Measurements from ENCODE around the gene SYNDIG1. TPM values are rescaled to one million over a fixed set of nuclear protein-coding genes. Genes with fewer than 3 reads are reported as not detected.

The SYNDIG1 gene
- polyA plus RNA-seq, 1 of the 3 experiments (the other 2 are of a cell fraction), result not detected

- Histone ChIP-seq H3K36me3 (replicated peaks in 1 of 2; ENCODE audit: control insufficient read depth in 1 of 2, insufficient read depth in 2 of 2, low read length in 1 of 2) (no peaks in the 10 kb centered on the region), H3K27ac (ENCODE audit: low read depth in 2 of 2, low read length in 1 of 2) (no peak overlapping the region), H3K9me3 (no peaks in the 10 kb centered on the region), H3K79me2 (ENCODE audit: insufficient read depth) (no peaks in the 10 kb centered on the region), H3K27me3 (ENCODE audit: insufficient read depth) (no peaks in the 10 kb centered on the region; the same call in 1 of the 2 replicates), H2AFZ (ENCODE audit: low read depth) (no peak overlapping the region), H3K4me3 (ENCODE audit: low read depth in 2 of 2, low read length in 1 of 2) (no peak overlapping the region), H3K9me2 (no peaks in the 10 kb centered on the region), H4K20me1 (ENCODE audit: insufficient read depth) (no peaks in the 10 kb centered on the region), H3K4me2 (no peak overlapping the region), H3F3A (replicated peaks; ENCODE audit: insufficient read depth) (no peaks in the 10 kb centered on the region), H3K9ac (no peak overlapping the region), H3K4me1 (ENCODE audit: control insufficient read depth in 1 of 2, insufficient read depth in 2 of 2, low read depth in 1 of 2, low read length in 1 of 2) (no peaks in the 10 kb centered on the region)
- WGBS (ENCODE audit: low lambda C conversion rate), result 38% methylated on average over 6 of the region's 6 CpGs
- POLR2A ChIA-PET, result no interaction called here
- CTCF ChIA-PET, result no interaction called here
- DNase-seq, result no peak
- TF ChIP-seq FOXJ3 (CRISPR knock-in tag; IDR thresholded peaks at IDR 0.05) (no peak), ELF1 (IDR thresholded peaks at IDR 0.05) (no peak), JUND (IDR thresholded peaks at IDR 0.05) (no peak), EP300 (IDR thresholded peaks at IDR 0.05; ENCODE audit: borderline replicate concordance in 1 of 2, low read depth in 1 of 2, low read length in 1 of 2) (no peak), POLR2AphosphoS5 (IDR thresholded peaks at IDR 0.05; ENCODE audit: low read depth, low read length) (no peak), REST (IDR thresholded peaks at IDR 0.05; ENCODE audit: low read depth, low read length) (no peak), EZH2phosphoT487 (IDR thresholded peaks at IDR 0.05; ENCODE audit: borderline replicate concordance, low read depth) (no peak), RAD21 (IDR thresholded peaks at IDR 0.05; ENCODE audit: low read length) (no peak), TCF12 (IDR thresholded peaks at IDR 0.05) (no peak), NFIC (IDR thresholded peaks at IDR 0.05; ENCODE audit: borderline replicate concordance) (no peak), MEF2A (IDR thresholded peaks at IDR 0.05; ENCODE audit: borderline replicate concordance, low read depth) (no peak), TAF1 (IDR thresholded peaks at IDR 0.05; ENCODE audit: borderline replicate concordance, low read depth, low read length) (no peak), CTCF (IDR thresholded peaks at IDR 0.05) (no peak), FOXM1 (IDR thresholded peaks at IDR 0.05; ENCODE audit: low read depth) (no peak), SMC3 (IDR thresholded peaks at IDR 0.05; ENCODE audit: low read depth, low read length) (no peak), TEAD4 (IDR thresholded peaks at IDR 0.05; ENCODE audit: borderline replicate concordance, insufficient read depth) (no peak), CHD2 (IDR thresholded peaks at IDR 0.05; ENCODE audit: low read length, partially characterized antibody) (no peak), USF1 (IDR thresholded peaks at IDR 0.05; ENCODE audit: borderline replicate concordance, low read depth) (no peak), RXRA (IDR thresholded peaks at IDR 0.05; ENCODE audit: borderline replicate concordance, low read depth) (no peak)
These were observed 62.4 kb downstream of the SYNDIG1 start for GRCh38 chr20:24531631-24532419.

Measured in SK-N-SH (cell line).